NCI-H2081 treated with DMSO at 0.1 percent for 48 hours (cell line): ENCODE data around the gene MINDY4.

Source experiments
- DNase-seq: peaks from one replicate; lab custom pipeline; 2025; lab: John Stamatoyannopoulos, UW

Gene MINDY4

GRCh38 chr7:30931161-30931928, 160.1 kb downstream of the MINDY4 start:
- DNase-seq: no peak

GRCh38 chr7:30931929-30932540, 160.8 kb downstream of the MINDY4 start:
- DNase-seq: no peak

GRCh38 chr7:30932562-30932961, 161.3 kb downstream of the MINDY4 start:
- DNase-seq: no peak

- DNase-seq: no peak
Measured at GRCh38 chr7:30933124-30933974, 162.1 kb downstream of the MINDY4 start.

- DNase-seq: no peak
Measured at GRCh38 chr7:30934225-30934624, 163.0 kb downstream of the MINDY4 start.

- DNase-seq: no peak
Measured at GRCh38 chr7:30934732-30935568, 163.7 kb downstream of the MINDY4 start.

- no peak for DNase-seq
Measured at GRCh38 chr7:30935569-30935877, 164.3 kb downstream of the MINDY4 start.

- DNase-seq: no peak
Measured at GRCh38 chr7:30936650-30937245, 165.5 kb downstream of the MINDY4 start.

- no peak for DNase-seq
Measured at GRCh38 chr7:30937416-30937815, 166.2 kb downstream of the MINDY4 start.

- peak; percentile 33 for DNase-seq
Measured at GRCh38 chr7:30938435-30939316, 167.5 kb downstream of the MINDY4 start.

- no peak for DNase-seq
Measured at GRCh38 chr7:30941582-30942323, 170.5 kb downstream of the MINDY4 start.
